ENCODE data around the gene GDPGP1.
"Not testable (repeated sequence)": the region's sequence is repeated elsewhere in the genome, so short reads cannot be mapped to it uniquely, and the experiment has no call there.

GDPGP1 gene

GRCh38 chr15:90234096-90234988 is at the start of gene GDPGP1:
GDPGP1 (plus strand) TSS chr15:90234209; CDS start chr15:90240909, 6,700 bp downstream.
- no peak for DNase-seq

- peak; percentile 58 for DNase-seq
Observed at GRCh38 chr15:90184786-90185704, 49.0 kb upstream of the GDPGP1 start.

- no peak for DNase-seq
Observed at GRCh38 chr15:90187257-90187868, 46.6 kb upstream of the GDPGP1 start.

GRCh38 chr15:90188065-90188464 is 45.9 kb upstream of the GDPGP1 start:
- DNase-seq, result not testable (repeated sequence)

- DNase-seq, result no peak
Observed at GRCh38 chr15:90188914-90189748, 44.9 kb upstream of the GDPGP1 start.

- DNase-seq, result no peak
Observed at GRCh38 chr15:90189781-90190467, 44.1 kb upstream of the GDPGP1 start.

- DNase-seq, result no peak
Observed at GRCh38 chr15:90190606-90191343, 43.2 kb upstream of the GDPGP1 start.

- no peak for DNase-seq
Observed at GRCh38 chr15:90191344-90191687, 42.7 kb upstream of the GDPGP1 start.

- DNase-seq, result peak; percentile 36
Observed at GRCh38 chr15:90191794-90192509, 42.1 kb upstream of the GDPGP1 start.

GRCh38 chr15:90192961-90193786 is 40.8 kb upstream of the GDPGP1 start:
- DNase-seq, result no peak

- DNase-seq, result no peak
Observed at GRCh38 chr15:90194655-90195054, 39.4 kb upstream of the GDPGP1 start.

- no peak for DNase-seq
Observed at GRCh38 chr15:90200534-90201129, 33.4 kb upstream of the GDPGP1 start.

GRCh38 chr15:90201130-90201943 is 32.7 kb upstream of the GDPGP1 start, which contains the start of gene SEMA4B:
SEMA4B (plus strand) TSS chr15:90201330; CDS start chr15:90201579, 249 bp downstream.
- peak; percentile 78 for DNase-seq

GRCh38 chr15:90201944-90202375 is 32.0 kb upstream of the GDPGP1 start:
- no peak for DNase-seq

- DNase-seq, result no peak
Observed at GRCh38 chr15:90202929-90203328, 31.1 kb upstream of the GDPGP1 start.

- DNase-seq, result no peak
Observed at GRCh38 chr15:90203473-90203872, 30.5 kb upstream of the GDPGP1 start.

GRCh38 chr15:90203922-90204321 is 30.1 kb upstream of the GDPGP1 start:
- no peak for DNase-seq
